Measurements from ENCODE around the gene ZNF124.

DNA sequence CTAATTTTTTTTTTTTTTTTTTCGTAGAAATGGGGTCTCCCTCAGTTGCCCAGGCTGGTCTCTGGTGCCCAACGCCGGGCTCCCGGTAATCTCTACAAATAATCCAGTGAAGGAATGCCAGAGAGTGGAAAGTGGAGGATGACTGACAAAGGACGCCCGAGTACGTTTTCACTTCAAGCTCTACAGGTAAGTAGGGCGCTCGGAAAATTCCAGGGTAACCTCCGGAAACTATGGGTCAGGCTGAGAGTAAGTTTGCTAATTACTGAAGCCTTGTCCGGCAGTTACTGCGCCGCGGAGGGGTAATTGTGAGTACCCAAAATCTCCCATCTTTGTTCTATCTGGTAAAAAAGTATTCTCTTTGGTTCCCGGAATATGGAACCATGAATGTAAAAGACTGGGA lies 65.9 kb downstream of the ZNF124 start:
- TF ChIP-seq POLR2AphosphoS5 (IDR thresholded peaks at IDR 0.05; ENCODE audit: low read depth) (no peak), NANOG (IDR thresholded peaks at IDR 0.05; ENCODE audit: borderline replicate concordance) (no peak), EZH2phosphoT487 (IDR thresholded peaks at IDR 0.05; ENCODE audit: unreplicated experiment) (no peak), JUNB (IDR thresholded peaks at IDR 0.05; ENCODE audit: unreplicated experiment) (no peak), EZH2 (IDR thresholded peaks at IDR 0.05; ENCODE audit: low read depth, unreplicated experiment) (no peak), ZNF331 (CRISPR knock-in tag; IDR thresholded peaks at IDR 0.05; ENCODE audit: low read depth) (no peak), STAT1 (IDR thresholded peaks at IDR 0.05; ENCODE audit: unreplicated experiment) (no peak), CREB1 (CRISPR knock-in tag; IDR thresholded peaks at IDR 0.05; ENCODE audit: low read depth) (no peak), ZNF114 (CRISPR knock-in tag; IDR thresholded peaks at IDR 0.05) (no peak)
- TF ChIP-seq, protein P1, sequence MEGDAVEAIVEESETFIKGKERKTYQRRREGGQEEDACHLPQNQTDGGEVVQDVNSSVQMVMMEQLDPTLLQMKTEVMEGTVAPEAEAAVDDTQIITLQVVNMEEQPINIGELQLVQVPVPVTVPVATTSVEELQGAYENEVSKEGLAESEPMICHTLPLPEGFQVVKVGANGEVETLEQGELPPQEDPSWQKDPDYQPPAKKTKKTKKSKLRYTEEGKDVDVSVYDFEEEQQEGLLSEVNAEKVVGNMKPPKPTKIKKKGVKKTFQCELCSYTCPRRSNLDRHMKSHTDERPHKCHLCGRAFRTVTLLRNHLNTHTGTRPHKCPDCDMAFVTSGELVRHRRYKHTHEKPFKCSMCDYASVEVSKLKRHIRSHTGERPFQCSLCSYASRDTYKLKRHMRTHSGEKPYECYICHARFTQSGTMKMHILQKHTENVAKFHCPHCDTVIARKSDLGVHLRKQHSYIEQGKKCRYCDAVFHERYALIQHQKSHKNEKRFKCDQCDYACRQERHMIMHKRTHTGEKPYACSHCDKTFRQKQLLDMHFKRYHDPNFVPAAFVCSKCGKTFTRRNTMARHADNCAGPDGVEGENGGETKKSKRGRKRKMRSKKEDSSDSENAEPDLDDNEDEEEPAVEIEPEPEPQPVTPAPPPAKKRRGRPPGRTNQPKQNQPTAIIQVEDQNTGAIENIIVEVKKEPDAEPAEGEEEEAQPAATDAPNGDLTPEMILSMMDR (conservative IDR thresholded peaks at IDR 0.05; ENCODE audit: low read depth in 2 of 2) = no peak
- TF ChIP-seq, protein P2, sequence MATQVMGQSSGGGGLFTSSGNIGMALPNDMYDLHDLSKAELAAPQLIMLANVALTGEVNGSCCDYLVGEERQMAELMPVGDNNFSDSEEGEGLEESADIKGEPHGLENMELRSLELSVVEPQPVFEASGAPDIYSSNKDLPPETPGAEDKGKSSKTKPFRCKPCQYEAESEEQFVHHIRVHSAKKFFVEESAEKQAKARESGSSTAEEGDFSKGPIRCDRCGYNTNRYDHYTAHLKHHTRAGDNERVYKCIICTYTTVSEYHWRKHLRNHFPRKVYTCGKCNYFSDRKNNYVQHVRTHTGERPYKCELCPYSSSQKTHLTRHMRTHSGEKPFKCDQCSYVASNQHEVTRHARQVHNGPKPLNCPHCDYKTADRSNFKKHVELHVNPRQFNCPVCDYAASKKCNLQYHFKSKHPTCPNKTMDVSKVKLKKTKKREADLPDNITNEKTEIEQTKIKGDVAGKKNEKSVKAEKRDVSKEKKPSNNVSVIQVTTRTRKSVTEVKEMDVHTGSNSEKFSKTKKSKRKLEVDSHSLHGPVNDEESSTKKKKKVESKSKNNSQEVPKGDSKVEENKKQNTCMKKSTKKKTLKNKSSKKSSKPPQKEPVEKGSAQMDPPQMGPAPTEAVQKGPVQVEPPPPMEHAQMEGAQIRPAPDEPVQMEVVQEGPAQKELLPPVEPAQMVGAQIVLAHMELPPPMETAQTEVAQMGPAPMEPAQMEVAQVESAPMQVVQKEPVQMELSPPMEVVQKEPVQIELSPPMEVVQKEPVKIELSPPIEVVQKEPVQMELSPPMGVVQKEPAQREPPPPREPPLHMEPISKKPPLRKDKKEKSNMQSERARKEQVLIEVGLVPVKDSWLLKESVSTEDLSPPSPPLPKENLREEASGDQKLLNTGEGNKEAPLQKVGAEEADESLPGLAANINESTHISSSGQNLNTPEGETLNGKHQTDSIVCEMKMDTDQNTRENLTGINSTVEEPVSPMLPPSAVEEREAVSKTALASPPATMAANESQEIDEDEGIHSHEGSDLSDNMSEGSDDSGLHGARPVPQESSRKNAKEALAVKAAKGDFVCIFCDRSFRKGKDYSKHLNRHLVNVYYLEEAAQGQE (IDR thresholded peaks at IDR 0.05; ENCODE audit: unreplicated experiment) = no peak
- TF ChIP-seq, protein P3, sequence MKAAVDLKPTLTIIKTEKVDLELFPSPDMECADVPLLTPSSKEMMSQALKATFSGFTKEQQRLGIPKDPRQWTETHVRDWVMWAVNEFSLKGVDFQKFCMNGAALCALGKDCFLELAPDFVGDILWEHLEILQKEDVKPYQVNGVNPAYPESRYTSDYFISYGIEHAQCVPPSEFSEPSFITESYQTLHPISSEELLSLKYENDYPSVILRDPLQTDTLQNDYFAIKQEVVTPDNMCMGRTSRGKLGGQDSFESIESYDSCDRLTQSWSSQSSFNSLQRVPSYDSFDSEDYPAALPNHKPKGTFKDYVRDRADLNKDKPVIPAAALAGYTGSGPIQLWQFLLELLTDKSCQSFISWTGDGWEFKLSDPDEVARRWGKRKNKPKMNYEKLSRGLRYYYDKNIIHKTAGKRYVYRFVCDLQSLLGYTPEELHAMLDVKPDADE (IDR thresholded peaks at IDR 0.05) = no peak
- TF ChIP-seq, protein P4, sequence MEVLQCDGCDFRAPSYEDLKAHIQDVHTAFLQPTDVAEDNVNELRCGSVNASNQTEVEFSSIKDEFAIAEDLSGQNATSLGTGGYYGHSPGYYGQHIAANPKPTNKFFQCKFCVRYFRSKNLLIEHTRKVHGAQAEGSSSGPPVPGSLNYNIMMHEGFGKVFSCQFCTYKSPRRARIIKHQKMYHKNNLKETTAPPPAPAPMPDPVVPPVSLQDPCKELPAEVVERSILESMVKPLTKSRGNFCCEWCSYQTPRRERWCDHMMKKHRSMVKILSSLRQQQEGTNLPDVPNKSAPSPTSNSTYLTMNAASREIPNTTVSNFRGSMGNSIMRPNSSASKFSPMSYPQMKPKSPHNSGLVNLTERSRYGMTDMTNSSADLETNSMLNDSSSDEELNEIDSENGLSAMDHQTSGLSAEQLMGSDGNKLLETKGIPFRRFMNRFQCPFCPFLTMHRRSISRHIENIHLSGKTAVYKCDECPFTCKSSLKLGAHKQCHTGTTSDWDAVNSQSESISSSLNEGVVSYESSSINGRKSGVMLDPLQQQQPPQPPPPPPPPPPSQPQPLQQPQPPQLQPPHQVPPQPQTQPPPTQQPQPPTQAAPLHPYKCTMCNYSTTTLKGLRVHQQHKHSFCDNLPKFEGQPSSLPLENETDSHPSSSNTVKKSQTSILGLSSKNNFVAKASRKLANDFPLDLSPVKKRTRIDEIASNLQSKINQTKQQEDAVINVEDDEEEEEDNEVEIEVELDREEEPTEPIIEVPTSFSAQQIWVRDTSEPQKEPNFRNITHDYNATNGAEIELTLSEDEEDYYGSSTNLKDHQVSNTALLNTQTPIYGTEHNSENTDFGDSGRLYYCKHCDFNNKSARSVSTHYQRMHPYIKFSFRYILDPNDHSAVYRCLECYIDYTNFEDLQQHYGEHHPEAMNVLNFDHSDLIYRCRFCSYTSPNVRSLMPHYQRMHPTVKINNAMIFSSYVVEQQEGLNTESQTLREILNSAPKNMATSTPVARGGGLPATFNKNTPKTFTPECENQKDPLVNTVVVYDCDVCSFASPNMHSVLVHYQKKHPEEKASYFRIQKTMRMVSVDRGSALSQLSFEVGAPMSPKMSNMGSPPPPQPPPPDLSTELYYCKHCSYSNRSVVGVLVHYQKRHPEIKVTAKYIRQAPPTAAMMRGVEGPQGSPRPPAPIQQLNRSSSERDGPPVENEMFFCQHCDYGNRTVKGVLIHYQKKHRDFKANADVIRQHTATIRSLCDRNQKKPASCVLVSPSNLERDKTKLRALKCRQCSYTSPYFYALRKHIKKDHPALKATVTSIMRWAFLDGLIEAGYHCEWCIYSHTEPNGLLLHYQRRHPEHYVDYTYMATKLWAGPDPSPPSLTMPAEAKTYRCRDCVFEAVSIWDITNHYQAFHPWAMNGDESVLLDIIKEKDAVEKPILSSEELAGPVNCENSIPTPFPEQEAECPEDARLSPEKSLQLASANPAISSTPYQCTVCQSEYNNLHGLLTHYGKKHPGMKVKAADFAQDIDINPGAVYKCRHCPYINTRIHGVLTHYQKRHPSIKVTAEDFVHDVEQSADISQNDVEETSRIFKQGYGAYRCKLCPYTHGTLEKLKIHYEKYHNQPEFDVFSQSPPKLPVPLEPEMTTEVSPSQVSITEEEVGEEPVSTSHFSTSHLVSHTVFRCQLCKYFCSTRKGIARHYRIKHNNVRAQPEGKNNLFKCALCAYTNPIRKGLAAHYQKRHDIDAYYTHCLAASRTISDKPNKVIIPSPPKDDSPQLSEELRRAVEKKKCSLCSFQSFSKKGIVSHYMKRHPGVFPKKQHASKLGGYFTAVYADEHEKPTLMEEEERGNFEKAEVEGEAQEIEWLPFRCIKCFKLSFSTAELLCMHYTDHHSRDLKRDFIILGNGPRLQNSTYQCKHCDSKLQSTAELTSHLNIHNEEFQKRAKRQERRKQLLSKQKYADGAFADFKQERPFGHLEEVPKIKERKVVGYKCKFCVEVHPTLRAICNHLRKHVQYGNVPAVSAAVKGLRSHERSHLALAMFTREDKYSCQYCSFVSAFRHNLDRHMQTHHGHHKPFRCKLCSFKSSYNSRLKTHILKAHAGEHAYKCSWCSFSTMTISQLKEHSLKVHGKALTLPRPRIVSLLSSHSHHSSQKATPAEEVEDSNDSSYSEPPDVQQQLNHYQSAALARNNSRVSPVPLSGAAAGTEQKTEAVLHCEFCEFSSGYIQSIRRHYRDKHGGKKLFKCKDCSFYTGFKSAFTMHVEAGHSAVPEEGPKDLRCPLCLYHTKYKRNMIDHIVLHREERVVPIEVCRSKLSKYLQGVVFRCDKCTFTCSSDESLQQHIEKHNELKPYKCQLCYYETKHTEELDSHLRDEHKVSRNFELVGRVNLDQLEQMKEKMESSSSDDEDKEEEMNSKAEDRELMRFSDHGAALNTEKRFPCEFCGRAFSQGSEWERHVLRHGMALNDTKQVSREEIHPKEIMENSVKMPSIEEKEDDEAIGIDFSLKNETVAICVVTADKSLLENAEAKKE (CRISPR knock-in tag; IDR thresholded peaks at IDR 0.05) = no peak

Measured in GM23338 (cell line).